ENCODE data around the gene TMEM44.

TMEM44 gene

GRCh38 chr3:194592798-194593752 is 40.1 kb downstream of the TMEM44 start:
- Histone ChIP-seq H3K4me3 (no peak overlapping the region), H3K9me3 (no peaks in the 10 kb centered on the region), H3K36me3 (replicated peaks) (no peaks in the 10 kb centered on the region), H3K4me1 (no peaks in the 10 kb centered on the region), H3K27me3 (ENCODE audit: low read depth) (no peaks in the 10 kb centered on the region)
- in situ Hi-C loops (cut with MboI; ENCODE audit: low sequenced_read_pairs), result no loop called here
- no peak for DNase-seq (ENCODE audit: low spot score in 2 of 2)

GRCh38 chr3:194588741-194589140 is 44.5 kb downstream of the TMEM44 start:
- in situ Hi-C loops (cut with MboI; ENCODE audit: low sequenced_read_pairs), result loop anchor here (5.0 to 10.0 kb wide), 2 partner anchors 106 to 254 kb away; no protein-coding TSS in a partner anchor
- Histone ChIP-seq H3K36me3 (replicated peaks) (0 out of 2 replicates have a peak, but pooled peaks cover 4% of the 10 kb centered on the region), H3K9me3 (no peaks in the 10 kb centered on the region; the same call in 1 of the 2 replicates), H3K27me3 (ENCODE audit: low read depth) (no peaks in the 10 kb centered on the region), H3K4me3 (no peak overlapping the region), H3K4me1 (peaks cover 8% of the 10 kb centered on the region)
- DNase-seq (ENCODE audit: low spot score in 2 of 2), result no peak

- Histone ChIP-seq H3K36me3 (replicated peaks) (0 out of 2 replicates have a peak, but pooled peaks cover 4% of the 10 kb centered on the region), H3K4me3 (no peak overlapping the region), H3K4me1 (peaks cover 10% of the 10 kb centered on the region), H3K9me3 (peaks cover 2% of the 10 kb centered on the region; the same call in 1 of the 2 replicates), H3K27me3 (ENCODE audit: low read depth) (no peaks in the 10 kb centered on the region)
- in situ Hi-C loops (cut with MboI; ENCODE audit: low sequenced_read_pairs), result loop anchor here (5.0 to 10.0 kb wide), 2 partner anchors 106 to 253 kb away; no protein-coding TSS in a partner anchor
- no peak for DNase-seq (ENCODE audit: low spot score in 2 of 2)
Measured at GRCh38 chr3:194588236-194588635, 45.0 kb downstream of the TMEM44 start.

- H3K27me3 ChIP-seq (ENCODE audit: low read depth), result no peaks in the 10 kb centered on the region
- no peak overlapping the region for H3K4me3 ChIP-seq
- H3K9me3 ChIP-seq, result peaks cover 3% of the 10 kb centered on the region; the same call in 1 of the 2 replicates
- in situ Hi-C loops (cut with MboI; ENCODE audit: low sequenced_read_pairs), result loop anchor here (5.0 to 10.0 kb wide), 2 partner anchors 105 to 253 kb away; no protein-coding TSS in a partner anchor
- peaks cover 11% of the 10 kb centered on the region for H3K4me1 ChIP-seq
- 0 out of 2 replicates have a peak, but pooled peaks cover 4% of the 10 kb centered on the region for H3K36me3 ChIP-seq (replicated peaks)
- DNase-seq (ENCODE audit: low spot score in 2 of 2), result no peak
Measured at GRCh38 chr3:194587438-194587931, 45.7 kb downstream of the TMEM44 start.

GRCh38 chr3:194586836-194587235 is 46.4 kb downstream of the TMEM44 start:
- DNase-seq (ENCODE audit: low spot score in 2 of 2), result no peak
- Histone ChIP-seq H3K4me1 (peaks cover 11% of the 10 kb centered on the region), H3K9me3 (peaks cover 3% of the 10 kb centered on the region; the same call in 1 of the 2 replicates), H3K27me3 (ENCODE audit: low read depth) (no peaks in the 10 kb centered on the region), H3K4me3 (no peak overlapping the region), H3K36me3 (replicated peaks) (0 out of 2 replicates have a peak, but pooled peaks cover 4% of the 10 kb centered on the region)
- in situ Hi-C loops (cut with MboI; ENCODE audit: low sequenced_read_pairs), result loop anchor here (5.0 to 10.0 kb wide), 2 partner anchors 105 to 252 kb away; no protein-coding TSS in a partner anchor

GRCh38 chr3:194585880-194586281 is 47.3 kb downstream of the TMEM44 start:
- H3K4me3 ChIP-seq, result no peak overlapping the region
- peaks cover 3% of the 10 kb centered on the region; the same call in 1 of the 2 replicates for H3K9me3 ChIP-seq
- peaks cover 12% of the 10 kb centered on the region for H3K4me1 ChIP-seq
- no peak for DNase-seq (ENCODE audit: low spot score in 2 of 2)
- in situ Hi-C loops (cut with MboI; ENCODE audit: low sequenced_read_pairs), result loop anchor here (5.0 to 10.0 kb wide), 2 partner anchors 104 to 251 kb away; no protein-coding TSS in a partner anchor
- 0 out of 2 replicates have a peak, but pooled peaks cover 4% of the 10 kb centered on the region for H3K36me3 ChIP-seq (replicated peaks)
- H3K27me3 ChIP-seq (ENCODE audit: low read depth), result no peaks in the 10 kb centered on the region

GRCh38 chr3:194584866-194585265 is 48.4 kb downstream of the TMEM44 start:
- H3K9me3 ChIP-seq, result peaks cover 3% of the 10 kb centered on the region; the same call in 1 of the 2 replicates
- peaks cover 13% of the 10 kb centered on the region for H3K4me1 ChIP-seq
- no peak for DNase-seq (ENCODE audit: low spot score in 2 of 2)
- in situ Hi-C loops (cut with MboI; ENCODE audit: low sequenced_read_pairs), result loop anchor here (5.0 to 10.0 kb wide), 2 partner anchors 103 to 250 kb away; no protein-coding TSS in a partner anchor
- 0 out of 2 replicates have a peak, but pooled peaks cover 4% of the 10 kb centered on the region for H3K36me3 ChIP-seq (replicated peaks)
- H3K27me3 ChIP-seq (ENCODE audit: low read depth), result no peaks in the 10 kb centered on the region
- H3K4me3 ChIP-seq, result no peak overlapping the region

GRCh38 chr3:194584320-194584776 is 48.9 kb downstream of the TMEM44 start:
- no peaks in the 10 kb centered on the region for H3K27me3 ChIP-seq (ENCODE audit: low read depth)
- H3K4me1 ChIP-seq, result peaks cover 13% of the 10 kb centered on the region
- DNase-seq (ENCODE audit: low spot score in 2 of 2), result no peak
- 0 out of 2 replicates have a peak, but pooled peaks cover 4% of the 10 kb centered on the region for H3K36me3 ChIP-seq (replicated peaks)
- peak overlapping the region; percentile 91 for H3K4me3 ChIP-seq
- peaks cover 3% of the 10 kb centered on the region; the same call in 1 of the 2 replicates for H3K9me3 ChIP-seq
- in situ Hi-C loops (cut with MboI; ENCODE audit: low sequenced_read_pairs), result loop anchor here (10.0 kb wide), 1 partner anchor 250 kb away; no protein-coding TSS in a partner anchor

GRCh38 chr3:194582196-194582905 is 50.9 kb downstream of the TMEM44 start:
- in situ Hi-C loops (cut with MboI; ENCODE audit: low sequenced_read_pairs), result loop anchor here (10.0 kb wide), 1 partner anchor 248 kb away; no protein-coding TSS in a partner anchor
- 0 out of 2 replicates have a peak, but pooled peaks cover 4% of the 10 kb centered on the region for H3K36me3 ChIP-seq (replicated peaks)
- peaks cover 13% of the 10 kb centered on the region for H3K4me1 ChIP-seq
- no peak overlapping the region for H3K4me3 ChIP-seq
- H3K27me3 ChIP-seq (ENCODE audit: low read depth), result no peaks in the 10 kb centered on the region
- no peak for DNase-seq (ENCODE audit: low spot score in 2 of 2)
- peaks cover 3% of the 10 kb centered on the region; the same call in 1 of the 2 replicates for H3K9me3 ChIP-seq

- Histone ChIP-seq H3K9me3 (peaks cover 3% of the 10 kb centered on the region; the same call in 1 of the 2 replicates), H3K27me3 (ENCODE audit: low read depth) (no peaks in the 10 kb centered on the region), H3K4me1 (peaks cover 6% of the 10 kb centered on the region; the same call in 1 of the 2 replicates), H3K4me3 (no peak overlapping the region), H3K36me3 (replicated peaks) (no peaks in the 10 kb centered on the region)
- DNase-seq (ENCODE audit: low spot score in 2 of 2), result no peak
- in situ Hi-C loops (cut with MboI; ENCODE audit: low sequenced_read_pairs), result no loop called here
Measured at GRCh38 chr3:194579091-194579606, 54.1 kb downstream of the TMEM44 start.

- Histone ChIP-seq H3K9me3 (peaks cover under 1% of the 10 kb centered on the region; the same call in 1 of the 2 replicates), H3K27me3 (ENCODE audit: low read depth) (no peaks in the 10 kb centered on the region), H3K4me1 (peaks cover 4% of the 10 kb centered on the region; the same call in 1 of the 2 replicates), H3K4me3 (no peak overlapping the region), H3K36me3 (replicated peaks) (no peaks in the 10 kb centered on the region)
- DNase-seq (ENCODE audit: low spot score in 2 of 2), result no peak
- in situ Hi-C loops (cut with MboI; ENCODE audit: low sequenced_read_pairs), result no loop called here
Measured at GRCh38 chr3:194577986-194578905, 55.0 kb downstream of the TMEM44 start.
